H1 (cell line): Measurements from ENCODE around the gene TMEM114. TPM values are rescaled to one million over a fixed set of nuclear protein-coding genes. Genes with fewer than 3 reads are reported as not detected.
A peak's percentile ranks its signal among the peaks of the same experiment; 100 is the strongest.

ENCODE experiments used
- CTCF ChIA-PET: fragments of 300-600 bp; sonication (Branson Sonifier 250); formaldehyde crosslinking; loops from one replicate; lab custom pipeline; 2021; ENCODE audit not compliant: partially characterized antibody; lab: Charles Lee
- POLR2A ChIA-PET: fragments of 300-600 bp; sonication (Branson Sonifier 250); formaldehyde crosslinking; loops from one replicate; lab custom pipeline; 2021; ENCODE audit warnings: inconsistent platforms; ENCODE audit not compliant: partially characterized antibody; lab: Charles Lee
- DNase-seq, 2 experiments: peaks; one replicate each; pipeline versions ENCODE4 v3.0.0 to v3.0.0-alpha.2; 2010 to 2022; ENCODE audit warnings: low spot score in 2 of 2, low read depth in 1 of 2, mixed read lengths in 1 of 2
- FAIRE-seq: peaks from 2 replicates; lab custom pipeline; 2011; peaks lifted over from hg19 to GRCh38; lab: Jason Lieb, UNC
- H2AFZ ChIP-seq: 2 replicates; pipeline ENCODE4 v1.8.1; 2012; ENCODE audit warnings: low read length, inconsistent platforms
- H2AK5ac ChIP-seq: 2 replicates; pipeline ENCODE4 v1.6.1; 2013; ENCODE audit warnings: low read depth, low read length
- H2BK120ac ChIP-seq: replicated peaks from 2 replicates; pipeline ENCODE3; 2013; ENCODE audit warnings: low read depth, low read length, inconsistent platforms
- H2BK12ac ChIP-seq: 2 replicates; pipeline ENCODE4 v1.6.1; 2013; ENCODE audit warnings: low read depth, low read length
- H2BK15ac ChIP-seq: 2 replicates; pipeline ENCODE4 v1.6.1; 2013; ENCODE audit warnings: low read length
- H2BK20ac ChIP-seq: 2 replicates; pipeline ENCODE4 v1.6.1; 2013; ENCODE audit warnings: low read length
- H2BK5ac ChIP-seq: 2 replicates; pipeline ENCODE4 v1.6.1; 2013; ENCODE audit warnings: low read depth, low read length
- H3K14ac ChIP-seq: 2 replicates; pipeline ENCODE4 v1.6.1; 2013; ENCODE audit warnings: inconsistent platforms; ENCODE audit not compliant: insufficient read length
- H3K18ac ChIP-seq: 2 replicates; pipeline ENCODE4 v1.6.1; 2013; ENCODE audit warnings: low read length; ENCODE audit errors: extremely low read depth
- H3K23ac ChIP-seq: 2 replicates; pipeline ENCODE4 v1.6.1; 2013; ENCODE audit warnings: inconsistent platforms; ENCODE audit not compliant: insufficient read length
- H3K23me2 ChIP-seq: 2 replicates; pipeline ENCODE4 v1.6.1; 2013; ENCODE audit warnings: low read depth, low read length
- H3K27ac ChIP-seq: 2 replicates; pipeline ENCODE4 v1.6.1; 2011; ENCODE audit warnings: low read depth, low read length, inconsistent platforms
- H3K27me3 ChIP-seq, 4 experiments: replicated peaks in 1 of 4; 1 replicate in 1 of 4; 2 replicates in 3 of 4; pipeline versions ENCODE4 v1.6.1 to v1.8.1; 2011 to 2013; ENCODE audit warnings: low read length in 3 of 4, mild to moderate bottlenecking in 3 of 4, inconsistent platforms in 2 of 4, mixed read lengths in 2 of 4, moderate library complexity in 1 of 4; ENCODE audit not compliant: control insufficient read depth in 3 of 4, insufficient read depth in 3 of 4; ENCODE audit errors: extremely low read depth in 1 of 4
- H3K36me3 ChIP-seq, 4 experiments: 2 replicates each; pipeline versions ENCODE4 v1.6.1 to v1.8.1; 2011 to 2013; ENCODE audit warnings: mild to moderate bottlenecking in 4 of 4, low read length in 3 of 4, moderate library complexity in 2 of 4, control low read depth in 1 of 4, inconsistent platforms in 1 of 4; ENCODE audit not compliant: insufficient read depth in 4 of 4, control insufficient read depth in 2 of 4
- H3K4ac ChIP-seq: replicated peaks from 2 replicates; pipeline ENCODE3; 2013; ENCODE audit warnings: low read length, low read depth, mixed read lengths, inconsistent platforms; ENCODE audit not compliant: insufficient read length
- H3K4me1 ChIP-seq, 4 experiments: replicated peaks in 1 of 4; 1 replicate in 1 of 4; 2 replicates in 3 of 4; pipeline versions ENCODE4 v1.6.1 to v1.8.1; 2011 to 2013; ENCODE audit warnings: low read length in 3 of 4, inconsistent platforms in 2 of 4, mixed read lengths in 1 of 4; ENCODE audit not compliant: insufficient read depth in 4 of 4, control insufficient read depth in 3 of 4
- H3K4me2 ChIP-seq, 2 experiments: 2 replicates each; pipeline versions ENCODE4 v1.6.1 to v1.8.1; 2011 to 2013; ENCODE audit warnings: low read depth in 2 of 2, low read length in 2 of 2, control low read depth in 1 of 2, inconsistent platforms in 1 of 2, mild to moderate bottlenecking in 1 of 2; ENCODE audit not compliant: insufficient read depth in 1 of 2
- H3K4me3 ChIP-seq, 4 experiments: fragments of 200-600, 300-600 bp in 1 of 4; sonication (generic), shearing (Covaris generic), sonication (Bioruptor Twin) in 1 of 4; 2 replicates each; pipeline versions ENCODE4 v1.5.1 to v1.8.1; 2011 to 2016; ENCODE audit warnings: low read length in 4 of 4, low read depth in 3 of 4, control low read depth in 2 of 4, inconsistent platforms in 2 of 4, mild to moderate bottlenecking in 2 of 4, mixed read lengths in 1 of 4, moderate library complexity in 1 of 4; ENCODE audit not compliant: insufficient read depth in 2 of 4; ENCODE audit errors: extremely low read depth in 1 of 4
- H3K56ac ChIP-seq: replicated peaks from 2 replicates; pipeline ENCODE3; 2013; ENCODE audit warnings: low read depth, mild to moderate bottlenecking, mixed read lengths, low read length, inconsistent platforms; ENCODE audit not compliant: insufficient read length
- H3K79me1 ChIP-seq: 2 replicates; pipeline ENCODE4 v1.6.1; 2013; ENCODE audit warnings: low read depth, low read length, control low read depth
- H3K79me2 ChIP-seq, 2 experiments: 2 replicates each; pipeline versions ENCODE4 v1.6.1 to v1.8.1; 2012 to 2013; ENCODE audit warnings: low read length in 2 of 2, mild to moderate bottlenecking in 2 of 2, inconsistent platforms in 1 of 2; ENCODE audit not compliant: insufficient read depth in 2 of 2, control insufficient read depth in 1 of 2
- H3K9ac ChIP-seq, 4 experiments: replicated peaks in 1 of 4; 1 replicate in 1 of 4; 2 replicates in 3 of 4; pipeline versions ENCODE4 v1.6.1 to v1.8.1; 2011 to 2013; ENCODE audit warnings: low read depth in 3 of 4, low read length in 3 of 4, control low read depth in 2 of 4, mild to moderate bottlenecking in 2 of 4, moderate library complexity in 2 of 4, inconsistent platforms in 1 of 4; ENCODE audit errors: extremely low read depth in 1 of 4
- H3K9me3 ChIP-seq, 2 experiments: 2 replicates each; pipeline versions ENCODE4 v1.6.1 to v1.8.1; 2012 to 2013; ENCODE audit warnings: mild to moderate bottlenecking in 2 of 2, moderate library complexity in 2 of 2, control low read depth in 1 of 2, inconsistent platforms in 1 of 2, low read depth in 1 of 2, low read length in 1 of 2, mixed read lengths in 1 of 2; ENCODE audit not compliant: insufficient read depth in 2 of 2
- H4K20me1 ChIP-seq, 2 experiments: replicated peaks in 1 of 2; 2 replicates each; pipeline versions ENCODE3 to v1.8.1; 2011 to 2013; ENCODE audit warnings: inconsistent platforms in 2 of 2, low read length in 2 of 2, mild to moderate bottlenecking in 1 of 2; ENCODE audit not compliant: insufficient read depth in 2 of 2, control insufficient read depth in 1 of 2
- H4K5ac ChIP-seq: 2 replicates; pipeline ENCODE4 v1.6.1; 2013; ENCODE audit warnings: low read length, low read depth, mixed read lengths, inconsistent platforms; ENCODE audit not compliant: insufficient read length
- H4K8ac ChIP-seq: 2 replicates; pipeline ENCODE4 v1.8.0; 2013; ENCODE audit warnings: mild to moderate bottlenecking, moderate library complexity, low read length, inconsistent platforms; ENCODE audit not compliant: insufficient read depth; ENCODE audit errors: extremely low read depth
- H4K91ac ChIP-seq: replicated peaks from 2 replicates; pipeline ENCODE3; 2013; ENCODE audit warnings: low read length, mixed read lengths, inconsistent platforms; ENCODE audit not compliant: insufficient read length
- GABPA ChIP-seq: IDR thresholded peaks from 2 replicates; pipeline ENCODE4 v1.6.1; 2011; ENCODE audit warnings: mild to moderate bottlenecking, low read length, moderate library complexity, borderline replicate concordance; ENCODE audit not compliant: insufficient read depth
- KDM5A ChIP-seq: fragments of 200-600 bp; IDR thresholded peaks from 2 replicates; pipeline ENCODE4 v1.7.1; 2012; ENCODE audit warnings: mild to moderate bottlenecking, low read length, inconsistent platforms, mixed read lengths
- NANOG ChIP-seq: IDR thresholded peaks from 2 replicates; pipeline ENCODE4 v1.6.1; 2011; ENCODE audit warnings: low read length, low read depth, mild to moderate bottlenecking, inconsistent platforms; ENCODE audit not compliant: insufficient read depth, poor library complexity, severe bottlenecking
- POLR2A ChIP-seq, 2 experiments: IDR thresholded peaks; 1 replicate in 1 of 2; 2 replicates in 1 of 2; pipeline ENCODE4 v1.6.1; 2011; ENCODE audit warnings: low read depth in 2 of 2, low read length in 2 of 2, mild to moderate bottlenecking in 2 of 2; ENCODE audit errors: control extremely low read depth in 1 of 2
- RAD21 ChIP-seq, 2 experiments: IDR thresholded peaks in 1 of 2; conservative IDR thresholded peaks in 1 of 2; 2 replicates each; pipeline ENCODE4 v1.6.1; 2011; ENCODE audit warnings: low read depth in 2 of 2, low read length in 2 of 2, improper control_type of control experiment in 1 of 2, inconsistent platforms in 1 of 2, mild to moderate bottlenecking in 1 of 2, moderate library complexity in 1 of 2
- SP1 ChIP-seq: IDR thresholded peaks from 2 replicates; pipeline ENCODE4 v1.6.1; 2011; ENCODE audit warnings: low read depth, low read length
- TBP ChIP-seq: IDR thresholded peaks from 2 replicates; pipeline ENCODE4 v1.6.1; 2011; ENCODE audit warnings: low read depth, low read length, improper control_type of control experiment
- WGBS, 2 experiments: shearing (Covaris generic) in 1 of 2; methylation state at CpG; one replicate each; pipeline versions ENCODE4 v1.1.6 to v1.1.7; 2013 to 2015; ENCODE audit warnings: low lambda C conversion rate in 2 of 2, mixed read lengths in 2 of 2, inconsistent platforms in 1 of 2, low coverage in 1 of 2, missing lambda C conversion rate in 1 of 2; ENCODE audit not compliant: insufficient replicate concordance in 2 of 2, insufficient coverage in 1 of 2, insufficient read length in 1 of 2; ENCODE audit errors: extremely low coverage in 1 of 2, missing lambda C conversion rate in 1 of 2; 5-methylcytosine and 5-hydroxymethylcytosine counted together
- polyA plus RNA-seq, 7 experiments: library from polyadenylated mRNA; depleted of rRNA in 3 of 7; stranded (reverse) in 5 of 7; unstranded in 2 of 7; fragments of >200 nt in 5 of 7; fragments of 200-250 nt in 2 of 7; gene quantifications; 1 replicate in 5 of 7; 2 replicates in 1 of 7; 4 replicates in 1 of 7; pipeline versions ENCODE4 v1.2.1 to v1.2.3, GENCODE V29; 2011 to 2013; ENCODE audit warnings: missing spikeins in 2 of 7, mixed read lengths in 2 of 7
- total RNA-seq: library from RNA; stranded (reverse); fragmentation: NEBNext Ultra II Directional; extraction: Animal tissue kit (Norgen Biotek cat#: 25700); gene quantifications from 2 replicates; pipeline ENCODE4 v1.2.1, GENCODE V29; 2021

Gene TMEM114
- total and polyA plus RNA-seq, 2 of the 8 experiments (the other 6 are each of a cell fraction or from before 2014, with no cell fraction given): 1.6 to 2.9 TPM

GRCh38 chr16:8530752-8531384 is 59.4 kb downstream of the TMEM114 start:
- ChIA-PET CTCF (interaction anchor here (0.5 to 1.6 kb wide), 4 partner anchors 8 to 1219 kb away, joined by 3 to 4 read pairs (median 3); no protein-coding TSS in a partner anchor), POLR2A (no interaction called here)
- Histone ChIP-seq H3K4me3 (no peak overlapping the region), H2AFZ (peak overlapping the region; percentile 20; the same call in 1 of the 2 replicates), H3K36me3 (no peaks in the 10 kb centered on the region), H4K20me1 (no peaks in the 10 kb centered on the region), H4K5ac (no peak overlapping the region), H2BK20ac (no peak overlapping the region), H4K91ac (no peak overlapping the region), H3K56ac (no peak overlapping the region), H3K9ac (no peak overlapping the region), H3K4me2 (no peak overlapping the region), H3K18ac (no peak overlapping the region), H3K27me3 (no peaks in the 10 kb centered on the region; a peak in 1 of 7 replicates), H2BK120ac (no peak overlapping the region), H3K4me1 (peaks cover 0 to 3% (median 0%) of the 10 kb centered on the region in 4 experiments; a peak in 1 of 7 replicates), H3K4ac (no peak overlapping the region), H3K27ac (no peak overlapping the region), H3K9me3 (no peaks in the 10 kb centered on the region), H3K23me2 (no peaks in the 10 kb centered on the region; the same call in 1 of the 2 replicates), H3K14ac (no peak overlapping the region), H3K79me2 (no peaks in the 10 kb centered on the region), H2BK15ac (no peak overlapping the region), H4K8ac (no peak overlapping the region), H3K79me1 (no peaks in the 10 kb centered on the region), H3K23ac (no peak overlapping the region), H2AK5ac (no peak overlapping the region), H2BK5ac (no peak overlapping the region), H2BK12ac (no peak overlapping the region)
- 95% methylated on average over 5 of the region's 5 CpGs; no CpG with 5 or more reads in 1 of the 2 experiments for WGBS, 2 experiments
- TF ChIP-seq NANOG: no peak
- no peak for TF ChIP-seq RAD21 (IDR thresholded peaks at IDR 0.05 in 1 of 2, conservative IDR thresholded peaks at IDR 0.05 in 1 of 2; ENCODE audit: low read depth in 2 of 2, low read length in 2 of 2)
- TF ChIP-seq TBP: no peak
- no peak for TF ChIP-seq POLR2A (IDR thresholded peaks at IDR 0.05; ENCODE audit: control extremely low read depth in 1 of 2, low read depth in 2 of 2, low read length in 2 of 2)
- TF ChIP-seq KDM5A: no peak
- no peak for TF ChIP-seq GABPA
- no peak for TF ChIP-seq SP1
- no peak for DNase-seq
- FAIRE-seq: no peak
